OCI-LY1 (cell line): Measurements from ENCODE around the gene SCN7A.

Source experiments
- EZH2 ChIP-seq: fragments of 200-600 bp; sonication (generic), shearing (Covaris generic); IDR thresholded peaks from 2 replicates; pipeline ENCODE4 v1.8.0; 2017; ENCODE audit warnings: borderline replicate concordance, mixed run types, mild to moderate bottlenecking, antibody characterized with exemption, low read length, moderate library complexity, mixed read lengths
- TF ChIP-seq, protein P1 (sequence below): fragments of 200-600 bp; sonication (generic), shearing (Covaris generic); IDR thresholded peaks from 2 replicates; pipeline ENCODE4 v1.5.1; 2017; ENCODE audit warnings: mild to moderate bottlenecking, antibody characterized with exemption, low read length, moderate library complexity, mixed read lengths

DNA sequence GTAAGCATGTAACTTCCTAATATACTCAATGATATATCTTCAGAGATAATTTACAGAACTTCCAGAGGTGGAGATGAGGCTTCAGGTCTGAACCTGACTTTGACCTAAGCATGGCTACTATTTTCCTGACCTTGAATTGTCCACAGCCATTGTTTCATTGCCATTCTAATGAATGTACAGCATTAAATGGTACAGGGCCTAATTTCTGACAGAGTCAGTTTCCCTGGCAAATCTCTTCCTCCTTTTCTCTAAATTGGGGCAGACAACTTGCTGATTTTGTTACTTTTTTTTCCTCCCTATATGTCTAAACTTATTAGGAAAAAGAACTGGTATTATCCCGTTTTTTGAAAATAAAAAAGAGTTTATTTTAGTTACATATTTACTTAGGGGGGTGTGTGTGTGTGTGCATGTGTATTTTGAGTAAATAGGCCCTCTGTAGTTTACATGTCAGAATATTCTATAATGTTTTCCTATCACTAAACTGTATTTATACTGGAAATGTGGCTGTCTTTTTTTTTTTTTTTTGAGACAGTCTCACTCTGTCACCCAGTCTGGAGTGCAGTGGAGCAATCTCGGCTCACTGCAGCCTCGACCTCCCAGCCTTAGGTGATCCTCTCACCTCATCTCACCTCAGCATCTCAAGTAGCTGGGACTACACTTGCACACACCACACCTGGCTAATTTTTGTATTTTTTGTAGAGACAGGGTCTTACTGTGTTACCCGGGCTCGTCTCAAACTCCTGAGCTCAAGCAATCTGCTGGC is 75.0 kb downstream of the SCN7A start:
- no peak for TF ChIP-seq EZH2
- TF ChIP-seq, protein P1, sequence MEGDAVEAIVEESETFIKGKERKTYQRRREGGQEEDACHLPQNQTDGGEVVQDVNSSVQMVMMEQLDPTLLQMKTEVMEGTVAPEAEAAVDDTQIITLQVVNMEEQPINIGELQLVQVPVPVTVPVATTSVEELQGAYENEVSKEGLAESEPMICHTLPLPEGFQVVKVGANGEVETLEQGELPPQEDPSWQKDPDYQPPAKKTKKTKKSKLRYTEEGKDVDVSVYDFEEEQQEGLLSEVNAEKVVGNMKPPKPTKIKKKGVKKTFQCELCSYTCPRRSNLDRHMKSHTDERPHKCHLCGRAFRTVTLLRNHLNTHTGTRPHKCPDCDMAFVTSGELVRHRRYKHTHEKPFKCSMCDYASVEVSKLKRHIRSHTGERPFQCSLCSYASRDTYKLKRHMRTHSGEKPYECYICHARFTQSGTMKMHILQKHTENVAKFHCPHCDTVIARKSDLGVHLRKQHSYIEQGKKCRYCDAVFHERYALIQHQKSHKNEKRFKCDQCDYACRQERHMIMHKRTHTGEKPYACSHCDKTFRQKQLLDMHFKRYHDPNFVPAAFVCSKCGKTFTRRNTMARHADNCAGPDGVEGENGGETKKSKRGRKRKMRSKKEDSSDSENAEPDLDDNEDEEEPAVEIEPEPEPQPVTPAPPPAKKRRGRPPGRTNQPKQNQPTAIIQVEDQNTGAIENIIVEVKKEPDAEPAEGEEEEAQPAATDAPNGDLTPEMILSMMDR: no peak
